RPMI7951 (cell line): ENCODE results near the gene MICALL2. TPM values are rescaled to one million over a fixed set of nuclear protein-coding genes. Genes with fewer than 3 reads are reported as not detected.

Experiments used
- DNase-seq: peaks from one replicate; pipeline ENCODE4 v3.0.0-alpha.2; 2012; ENCODE audit warnings: low read depth
- total RNA-seq: library from RNA; depleted of rRNA; stranded (reverse); fragments of >200 nt; shearing (Covaris generic); gene quantifications from 2 replicates; pipeline ENCODE4 v1.2.3, GENCODE V29; 2014

MICALL2 gene
- total RNA-seq, 1 experiment from 2014 or later, result 16.0 TPM

GRCh38 chr7:1433128-1433920 is 25.9 kb downstream of the MICALL2 start:
- DNase-seq, result no peak

- DNase-seq, result peak; percentile 44
Observed at GRCh38 chr7:1432411-1433082, 26.7 kb downstream of the MICALL2 start.

GRCh38 chr7:1431634-1432380 is 27.5 kb downstream of the MICALL2 start:
- no peak for DNase-seq

GRCh38 chr7:1431226-1431625 is 28.0 kb downstream of the MICALL2 start:
- no peak for DNase-seq

- DNase-seq, result no peak
Observed at GRCh38 chr7:1430056-1430845, 29.0 kb downstream of the MICALL2 start.

- DNase-seq, result no peak
Observed at GRCh38 chr7:1428941-1429501, 30.2 kb downstream of the MICALL2 start.

- DNase-seq, result no peak
Observed at GRCh38 chr7:1427064-1427657, 32.1 kb downstream of the MICALL2 start.

- DNase-seq, result no peak
Observed at GRCh38 chr7:1426474-1426873, 32.8 kb downstream of the MICALL2 start.

- no peak for DNase-seq
Observed at GRCh38 chr7:1425292-1426136, 33.8 kb downstream of the MICALL2 start.

- DNase-seq, result no peak
Observed at GRCh38 chr7:1424041-1424440, 35.2 kb downstream of the MICALL2 start.

GRCh38 chr7:1423264-1423811 is 35.9 kb downstream of the MICALL2 start:
- DNase-seq, result no peak

GRCh38 chr7:1422512-1423263 is 36.6 kb downstream of the MICALL2 start:
- DNase-seq, result no peak

GRCh38 chr7:1421946-1422345 is 37.3 kb downstream of the MICALL2 start:
- no peak for DNase-seq

GRCh38 chr7:1421020-1421790 is 38.1 kb downstream of the MICALL2 start:
- peak; percentile 45 for DNase-seq

- no peak for DNase-seq
Observed at GRCh38 chr7:1419688-1420087, 39.6 kb downstream of the MICALL2 start.

- no peak for DNase-seq
Observed at GRCh38 chr7:1419310-1419634, 40.0 kb downstream of the MICALL2 start.

GRCh38 chr7:1418505-1419309 is 40.6 kb downstream of the MICALL2 start:
- peak; percentile 40 for DNase-seq
